MCF 10A (cell line): ENCODE results near the gene POLQ. TPM values are rescaled to one million over a fixed set of nuclear protein-coding genes. Genes with fewer than 3 reads are reported as not detected.

ENCODE experiments used
- BruUV-seq: library from RNA; stranded (reverse); fragments of 400-500 nt; replicated peaks from 2 replicates; lab custom pipeline; 2021; lab: Mats Ljungman, UMichigan
- CTCF ChIA-PET: fragments of 300-600 bp; sonication (Branson Sonifier 250); formaldehyde crosslinking; extraction: SDS; loops from one replicate; lab custom pipeline; 2021; ENCODE audit warnings: antibody characterized with exemption, inconsistent platforms; lab: Yijun Ruan, JAX
- POLR2A ChIA-PET: fragments of 300-600, 350-650 bp; sonication (Branson Sonifier 250); formaldehyde crosslinking; extraction: SDS; loops from one replicate; lab custom pipeline; 2020; ENCODE audit warnings: antibody characterized with exemption, inconsistent platforms; lab: Yijun Ruan, JAX
- DNase-seq: peaks from one replicate; pipeline ENCODE4 v3.0.0-alpha.2; 2018; ENCODE audit not compliant: unreplicated experiment
- H3K27ac Mint-ChIP-seq: one replicate; pipeline ENCODE4 v1.8.0; 2022; ENCODE audit warnings: mild to moderate bottlenecking, low read depth, mixed read lengths; ENCODE audit not compliant: unreplicated experiment
- H3K27me3 Mint-ChIP-seq: one replicate; pipeline ENCODE4 v1.8.0; 2022; ENCODE audit warnings: mixed read lengths; ENCODE audit not compliant: insufficient read depth, unreplicated experiment
- H3K36me3 Mint-ChIP-seq: one replicate; pipeline ENCODE4 v1.8.0; 2022; ENCODE audit warnings: mild to moderate bottlenecking, moderate library complexity, mixed read lengths; ENCODE audit not compliant: insufficient read depth, unreplicated experiment
- H3K4me1 Mint-ChIP-seq: one replicate; pipeline ENCODE4 v1.8.0; 2022; ENCODE audit warnings: mixed read lengths; ENCODE audit not compliant: insufficient read depth, unreplicated experiment
- H3K4me3 Mint-ChIP-seq: one replicate; pipeline ENCODE4 v1.8.0; 2022; ENCODE audit warnings: mild to moderate bottlenecking, moderate library complexity, mixed read lengths; ENCODE audit not compliant: unreplicated experiment
- H3K9me3 Mint-ChIP-seq: one replicate; pipeline ENCODE4 v1.8.0; 2022; ENCODE audit warnings: mixed read lengths; ENCODE audit not compliant: unreplicated experiment
- CTCF ChIP-seq: fragments of 200-600 bp; IDR thresholded peaks from one replicate; pipeline ENCODE4 v1.8.0; 2022; ENCODE audit warnings: antibody characterized with exemption, mild to moderate bottlenecking; ENCODE audit not compliant: unreplicated experiment
- intact Hi-C: fragments of 100-400 bp; cut with micrococcal nuclease; formaldehyde crosslinking; loops from 2 replicates; pipeline ENCODE4 v1.14.1; 2022
- total RNA-seq: library from RNA; stranded (reverse); gene quantifications from 2 replicates; pipeline ENCODE4 v1.2.3, GENCODE V29; 2022

POLQ gene
- total RNA-seq, 1 experiment from 2014 or later: 5.8 TPM

DNA sequence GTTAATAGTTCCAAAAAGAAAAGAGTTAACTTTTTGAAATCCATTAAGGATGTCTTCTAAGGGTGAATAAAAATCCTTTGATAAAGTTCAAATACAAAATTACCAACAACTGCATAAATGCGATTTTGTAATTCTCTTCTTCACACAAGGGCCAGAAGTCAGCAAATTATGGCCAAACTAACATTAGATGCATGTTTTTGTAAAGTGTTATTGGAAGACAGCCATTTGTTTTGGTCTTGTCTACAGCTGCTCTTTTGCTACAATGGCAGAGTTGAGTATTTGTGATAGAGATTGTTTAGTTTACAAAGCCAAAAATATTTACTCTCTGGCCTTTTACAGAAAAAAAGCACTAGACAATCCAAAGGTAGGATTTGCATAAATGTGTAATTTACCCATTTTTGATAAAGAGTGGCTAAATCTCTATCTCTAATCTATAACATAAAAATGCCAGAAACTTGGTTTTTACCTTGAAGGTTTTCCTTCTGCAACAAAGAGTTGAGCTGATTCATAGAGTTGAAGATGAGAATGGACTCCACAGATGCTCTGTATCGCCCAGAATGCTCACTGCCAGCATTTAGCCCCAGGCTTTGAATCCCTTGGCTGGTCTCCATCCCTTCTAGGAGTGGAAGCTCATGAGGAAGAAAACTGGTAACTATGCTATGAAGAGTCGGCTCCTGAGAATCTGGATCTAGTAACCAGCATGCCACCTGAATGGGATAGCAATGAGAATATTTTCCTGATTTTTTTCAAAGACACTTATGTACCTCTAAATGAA, 64.5 kb downstream of the POLQ start:
- BruUV-seq: no TSS peak
- intact Hi-C loops: no loop called here
- no peak for TF ChIP-seq CTCF
- Mint-ChIP-seq H3K27ac (no peak overlapping the region), H3K4me3 (no peak overlapping the region), H3K4me1 (peaks cover 19% of the 10 kb centered on the region), H3K9me3 (no peaks in the 10 kb centered on the region), H3K27me3 (no peaks in the 10 kb centered on the region), H3K36me3 (no peaks in the 10 kb centered on the region)
- ChIA-PET CTCF (interaction anchor here (0.6 to 1.2 kb wide), 3 partner anchors 12 to 534 kb away, joined by 3 to 4 read pairs (median 3); no protein-coding TSS in a partner anchor), POLR2A (interaction anchor here (0.9 to 1.1 kb wide), 2 partner anchors 8 to 34 kb away, joined by 3 to 4 read pairs; no protein-coding TSS in a partner anchor)
- DNase-seq: no peak

DNA sequence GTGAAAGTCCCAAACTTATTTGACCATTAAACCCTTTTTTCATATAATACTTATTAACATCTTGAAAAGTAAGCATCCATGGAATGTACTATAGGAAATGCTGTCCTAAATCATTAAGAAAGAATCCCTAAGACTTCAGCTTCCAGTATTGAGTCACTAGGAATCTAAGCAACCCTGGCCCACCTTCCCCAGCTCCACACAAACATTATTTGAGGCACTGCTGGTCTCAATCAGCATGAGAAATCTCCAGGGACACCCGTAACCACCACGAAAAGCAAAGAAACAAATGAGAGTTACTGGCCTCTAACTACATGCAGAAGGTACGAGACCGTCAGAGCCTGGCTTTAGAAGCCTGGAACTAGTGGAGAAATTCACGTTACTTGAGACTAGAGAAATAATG, 68.2 kb downstream of the POLQ start:
- BruUV-seq: no TSS peak
- ChIA-PET POLR2A (interaction anchor here (0.6 kb wide), 2 partner anchors 187 to 1375 kb away, joined by 3 read pairs; no protein-coding TSS in a partner anchor), CTCF (no interaction called here)
- no peak overlapping the region for H3K4me3 Mint-ChIP-seq
- H3K27me3 Mint-ChIP-seq: no peaks in the 10 kb centered on the region
- no peak for TF ChIP-seq CTCF
- no peak for DNase-seq
- peaks cover 14% of the 10 kb centered on the region for H3K4me1 Mint-ChIP-seq
- peaks cover 7% of the 10 kb centered on the region for H3K36me3 Mint-ChIP-seq
- H3K9me3 Mint-ChIP-seq: no peaks in the 10 kb centered on the region
- H3K27ac Mint-ChIP-seq: no peak overlapping the region
- intact Hi-C loops: no loop called here

GRCh38 chr3:121473001-121473400, 72.8 kb downstream of the POLQ start:
- peaks cover 11% of the 10 kb centered on the region for H3K36me3 Mint-ChIP-seq
- intact Hi-C loops: no loop called here
- no peak overlapping the region for H3K4me3 Mint-ChIP-seq
- no peak for TF ChIP-seq CTCF
- no peaks in the 10 kb centered on the region for H3K27me3 Mint-ChIP-seq
- ChIA-PET POLR2A (interaction anchor here (0.9 kb wide), 1 partner anchor 9 kb away, joined by 3 read pairs; no protein-coding TSS in a partner anchor), CTCF (no interaction called here)
- BruUV-seq: no TSS peak
- peaks cover 5% of the 10 kb centered on the region for H3K4me1 Mint-ChIP-seq
- H3K9me3 Mint-ChIP-seq: no peaks in the 10 kb centered on the region
- no peak for DNase-seq
- H3K27ac Mint-ChIP-seq: no peak overlapping the region

DNA sequence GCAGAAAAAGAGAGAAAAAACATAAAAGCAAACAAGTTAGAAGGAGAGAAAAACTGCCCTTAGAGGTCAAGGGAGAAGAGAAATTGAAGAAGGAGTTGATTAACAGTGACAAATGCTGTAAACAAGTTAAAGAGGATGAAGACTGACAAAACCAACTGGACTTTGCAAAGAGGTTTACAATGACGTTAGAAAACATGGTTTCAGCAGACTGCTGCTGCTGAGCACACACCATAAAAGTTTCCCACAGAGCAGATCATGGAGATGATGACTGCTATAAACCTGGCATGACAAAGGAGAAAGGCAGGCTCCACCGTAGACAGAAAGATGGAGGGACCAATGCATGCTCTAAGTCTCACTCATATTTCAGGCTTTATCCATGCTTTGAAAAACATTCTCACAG, 78.7 kb downstream of the POLQ start:
- Mint-ChIP-seq H3K9me3 (no peaks in the 10 kb centered on the region), H3K4me3 (no peak overlapping the region), H3K4me1 (no peaks in the 10 kb centered on the region), H3K27ac (no peak overlapping the region), H3K36me3 (peaks cover 21% of the 10 kb centered on the region), H3K27me3 (no peaks in the 10 kb centered on the region)
- no peak for TF ChIP-seq CTCF
- BruUV-seq: no TSS peak
- intact Hi-C loops: no loop called here
- ChIA-PET CTCF (interaction anchor here (0.5 to 0.7 kb wide), 2 partner anchors 49 to 446 kb away, joined by 3 read pairs; no protein-coding TSS in a partner anchor), POLR2A (no interaction called here)
- DNase-seq: no peak
